K562 (cell line): ENCODE measurements around the gene SNAP23. TPM values are rescaled to one million over a fixed set of nuclear protein-coding genes. Genes with fewer than 3 reads are reported as not detected.

ENCODE experiments used
- CBX1 ChIP-seq: sonication (generic); IDR thresholded peaks from 2 replicates; pipeline ENCODE4 v1.6.1; 2016; ENCODE audit warnings: antibody characterized with exemption, low read depth, mild to moderate bottlenecking
- CREB3L1 ChIP-seq: fragments of 450-650 bp; IDR thresholded peaks from 2 replicates; pipeline ENCODE4 v1.6.1; 2014; ENCODE audit warnings: low read depth, mild to moderate bottlenecking, moderate library complexity, borderline replicate concordance
- ELF1 ChIP-seq: fragments of 200-800 bp; sonication (Bioruptor generic); IDR thresholded peaks from 2 replicates; pipeline ENCODE4 v1.6.1; 2016; ENCODE audit warnings: missing genetic modification characterization, missing compliant biosample characterization
- FOXA3 ChIP-seq, 2 experiments: fragments of 450-650 bp in 1 of 2; sonication (generic) in 1 of 2; formaldehyde crosslinking; IDR thresholded peaks in 1 of 2; conservative IDR thresholded peaks in 1 of 2; 2 replicates each; pipeline versions ENCODE4 v1.4.0 to v1.8.0; 2020 to 2022; ENCODE audit warnings: mild to moderate bottlenecking in 2 of 2, missing genetic modification reagents in 1 of 2
- GABPB2 ChIP-seq: fragments of 250-450 bp; sonication (Bioruptor Pico); conservative IDR thresholded peaks from 2 replicates; pipeline ENCODE4 v1.5.1; 2021; ENCODE audit warnings: mild to moderate bottlenecking
- IRF1 ChIP-seq: sonication (generic); formaldehyde crosslinking; IDR thresholded peaks from 2 replicates; pipeline ENCODE4 v1.8.0; 2022; ENCODE audit warnings: missing genetic modification reagents, mild to moderate bottlenecking, borderline replicate concordance
- KDM1A ChIP-seq, 2 experiments: fragments of 450-650 bp; IDR thresholded peaks; 2 replicates each; pipeline ENCODE4 v1.6.1; 2016; ENCODE audit warnings: mild to moderate bottlenecking in 2 of 2
- MCM7 ChIP-seq, 2 experiments: fragments of 450-650 bp; IDR thresholded peaks; 2 replicates each; pipeline ENCODE4 v1.6.1; 2016 to 2018
- MLX ChIP-seq, 2 experiments: fragments of 450-650 bp in 1 of 2; sonication (generic) in 1 of 2; formaldehyde crosslinking; conservative IDR thresholded peaks; 2 replicates each; pipeline versions ENCODE4 v1.4.0 to v1.8.1; 2020 to 2022; ENCODE audit warnings: mild to moderate bottlenecking in 1 of 2, missing genetic modification reagents in 1 of 2
- NFIC ChIP-seq: fragments of 450-650 bp; IDR thresholded peaks from 2 replicates; pipeline ENCODE4 v1.6.1; 2017; ENCODE audit warnings: mild to moderate bottlenecking, inconsistent platforms
- NR2C1 ChIP-seq, 2 experiments: fragments of 450-650 bp; IDR thresholded peaks; 2 replicates each; pipeline ENCODE4 v1.6.1; 2017; ENCODE audit warnings: mild to moderate bottlenecking in 2 of 2, antibody characterized with exemption in 1 of 2, inconsistent platforms in 1 of 2, missing compliant biosample characterization in 1 of 2, missing genetic modification characterization in 1 of 2
- PTTG1 ChIP-seq: fragments of 450-650 bp; IDR thresholded peaks from 2 replicates; pipeline ENCODE4 v1.6.1; 2016; ENCODE audit warnings: low read depth, mild to moderate bottlenecking, missing genetic modification characterization, missing compliant biosample characterization
- RAD51 ChIP-seq: fragments of 450-650 bp; IDR thresholded peaks from 2 replicates; pipeline ENCODE4 v1.7.1; 2016; ENCODE audit warnings: low read depth, mild to moderate bottlenecking, borderline replicate concordance
- SRSF3 ChIP-seq: fragments of 200-400 bp; formaldehyde crosslinking; IDR thresholded peaks from 2 replicates; pipeline ENCODE4 v1.6.1; 2016; ENCODE audit warnings: mild to moderate bottlenecking, low read length, moderate library complexity; ENCODE audit not compliant: insufficient read depth
- STAT5A ChIP-seq: IDR thresholded peaks from 2 replicates; pipeline ENCODE4 v1.6.1; 2012; ENCODE audit warnings: low read length, inconsistent platforms, borderline replicate concordance
- TAF9B ChIP-seq: fragments of 450-650 bp; IDR thresholded peaks from 2 replicates; pipeline ENCODE4 v1.6.1; 2018; ENCODE audit warnings: mild to moderate bottlenecking; ENCODE audit not compliant: partially characterized antibody
- TARDBP ChIP-seq: fragments of 450-650 bp; IDR thresholded peaks from 2 replicates; pipeline ENCODE4 v1.6.1; 2016
- XRCC3 ChIP-seq: fragments of 450-650 bp; IDR thresholded peaks from 2 replicates; pipeline ENCODE4 v1.6.1; 2017; ENCODE audit warnings: mild to moderate bottlenecking, moderate library complexity
- ZC3H8 ChIP-seq: fragments of 450-650 bp; IDR thresholded peaks from 2 replicates; pipeline ENCODE4 v1.6.1; 2017
- ZKSCAN8 ChIP-seq: fragments of 200-800 bp; sonication (Bioruptor generic); IDR thresholded peaks from 2 replicates; pipeline ENCODE4 v1.6.1; 2016; ENCODE audit warnings: missing genetic modification characterization, missing compliant biosample characterization
- ZNF124 ChIP-seq: sonication (generic); formaldehyde crosslinking; IDR thresholded peaks from 2 replicates; pipeline ENCODE4 v1.8.1; 2022; ENCODE audit warnings: missing genetic modification reagents
- ZNF23 ChIP-seq: fragments of 250-450 bp; sonication (Bioruptor Pico); IDR thresholded peaks from 2 replicates; pipeline ENCODE4 v1.4.0; 2020; ENCODE audit warnings: mild to moderate bottlenecking
- ZNF398 ChIP-seq: fragments of 250-450 bp; sonication (Bioruptor Pico); IDR thresholded peaks from 2 replicates; pipeline ENCODE4 v1.8.0; 2021; ENCODE audit warnings: moderate library complexity, mild to moderate bottlenecking, inconsistent platforms
- ZNF76 ChIP-seq: fragments of 250-450 bp; sonication (Bioruptor Pico); IDR thresholded peaks from 2 replicates; pipeline ENCODE4 v1.4.0; 2020; ENCODE audit warnings: mild to moderate bottlenecking, moderate library complexity, borderline replicate concordance
- polyA plus RNA-seq, 8 experiments: library from polyadenylated mRNA; depleted of rRNA in 4 of 8; stranded (reverse) in 5 of 8; unstranded in 3 of 8; fragments of >200 nt; fragmentation: Nextera tagmentation in 2 of 8; fragmentation: Illumina TruSeq in 1 of 8; extraction: Ambion mirVana in 2 of 8; extraction: Trizol in 1 of 8; gene quantifications; 2 replicates each; pipeline versions ENCODE4 v1.2.1 to v1.2.3, GENCODE V29; 2011 to 2014; ENCODE audit warnings: inconsistent platforms in 1 of 8, missing spikeins in 1 of 8
- total RNA-seq, 7 experiments: library from RNA; depleted of rRNA in 6 of 7; stranded (reverse); fragments of >200 nt in 6 of 7; fragmentation: Illumina TruSeq in 2 of 7; extraction: Trizol in 2 of 7; gene quantifications; 2 replicates each; pipeline versions ENCODE4 v1.2.1 to v1.2.3, GENCODE V29; 2011 to 2021; ENCODE audit warnings: low replicate concordance in 1 of 7

SNAP23 gene
- total and polyA plus RNA-seq, 9 of the 15 experiments (the other 6 are each of a cell fraction or from before 2014, with no cell fraction given): 78.9 to 168 (median 117) TPM

- TF ChIP-seq IRF1 (CRISPR knock-in tag): peak; percentile 88; the same call in 1 of the 2 replicates
- TF ChIP-seq FOXA3 (CRISPR knock-in tag; conservative IDR thresholded peaks at IDR 0.05 in 1 of 2, IDR thresholded peaks at IDR 0.05 in 1 of 2): peak in 1 of 2 experiments; percentile 86; a peak in 2 of 4 replicates
- no peak for TF ChIP-seq RAD51
- peak; percentile 69; the same call in 1 of the 2 replicates for TF ChIP-seq TARDBP
- TF ChIP-seq MCM7 (IDR thresholded peaks at IDR 0.05): no peak
- no peak for TF ChIP-seq TAF9B
- no peak for TF ChIP-seq XRCC3
- no peak for TF ChIP-seq KDM1A (IDR thresholded peaks at IDR 0.05)
- TF ChIP-seq ZNF398 (CRISPR knock-in tag): no peak
- no peak for TF ChIP-seq PTTG1 (tag)
- TF ChIP-seq ZNF76: peak; percentile 64; the same call in 1 of the 2 replicates
- TF ChIP-seq SRSF3: no peak
- no peak for TF ChIP-seq ZKSCAN8 (CRISPR knock-in tag)
- TF ChIP-seq STAT5A: no peak
- no peak for TF ChIP-seq ZNF23 (CRISPR knock-in tag)
- 0 out of 2 replicates have a peak, but pooled peaks have one; percentile 23 for TF ChIP-seq ZNF124
- TF ChIP-seq ELF1 (tag): no peak
- TF ChIP-seq ZC3H8: no peak
- peak; percentile 25; the same call in 1 of the 2 replicates for TF ChIP-seq CBX1
- 0 out of 2 replicates have a peak, but pooled peaks have one; percentile 60 for TF ChIP-seq CREB3L1
- TF ChIP-seq NR2C1 (IDR thresholded peaks at IDR 0.05): no peak
- no peak for TF ChIP-seq NR2C1 (tag; IDR thresholded peaks at IDR 0.05)
- TF ChIP-seq GABPB2: no peak
- no peak for TF ChIP-seq MLX (CRISPR knock-in tag; conservative IDR thresholded peaks at IDR 0.05)
- TF ChIP-seq NFIC: peak; percentile 99
Observed at GRCh38 chr15:42575188-42576039, 80.0 kb downstream of the SNAP23 start, which contains the start of gene STARD9 (continued).
